Omental fat pad (tissue), 4 donors: ENCODE data around the gene CABLES2. TPM values are rescaled to one million over a fixed set of nuclear protein-coding genes. Genes with fewer than 3 reads are reported as not detected.

Source experiments
- ATAC-seq: fragments of 150-250 bp; one replicate; pipeline ENCODE4 v1.9.1; 2016; ENCODE audit warnings: mild to moderate bottlenecking, moderate library complexity; ENCODE audit not compliant: low FRiP score
- DNase-seq: peaks from one replicate; pipeline ENCODE4 v3.0.0-alpha.2; 2019; ENCODE audit warnings: low spot score
- CTCF ChIP-seq, 3 donors: fragments of 450-650 bp; IDR thresholded peaks; one replicate each; pipeline ENCODE4 v1.5.1; 2016 to 2017; ENCODE audit warnings: antibody characterized with exemption in 3 of 3, mild to moderate bottlenecking in 3 of 3, moderate library complexity in 2 of 3
- total RNA-seq, 4 donors: library from RNA; depleted of rRNA; stranded (reverse); fragments of >200 nt; gene quantifications; one replicate each; pipeline ENCODE4 v1.1.0, GENCODE V29; 2016

CABLES2 gene
- total RNA-seq, 4 donors from 2014 or later: 1.5 to 2.8 (median 2.5) TPM

GRCh38 chr20:62395311-62396242 is 11.5 kb downstream of the CABLES2 start:
- ATAC-seq (no peak), DNase-seq (no peak)
- TF ChIP-seq CTCF (IDR thresholded peaks at IDR 0.05): no peak

DNA sequence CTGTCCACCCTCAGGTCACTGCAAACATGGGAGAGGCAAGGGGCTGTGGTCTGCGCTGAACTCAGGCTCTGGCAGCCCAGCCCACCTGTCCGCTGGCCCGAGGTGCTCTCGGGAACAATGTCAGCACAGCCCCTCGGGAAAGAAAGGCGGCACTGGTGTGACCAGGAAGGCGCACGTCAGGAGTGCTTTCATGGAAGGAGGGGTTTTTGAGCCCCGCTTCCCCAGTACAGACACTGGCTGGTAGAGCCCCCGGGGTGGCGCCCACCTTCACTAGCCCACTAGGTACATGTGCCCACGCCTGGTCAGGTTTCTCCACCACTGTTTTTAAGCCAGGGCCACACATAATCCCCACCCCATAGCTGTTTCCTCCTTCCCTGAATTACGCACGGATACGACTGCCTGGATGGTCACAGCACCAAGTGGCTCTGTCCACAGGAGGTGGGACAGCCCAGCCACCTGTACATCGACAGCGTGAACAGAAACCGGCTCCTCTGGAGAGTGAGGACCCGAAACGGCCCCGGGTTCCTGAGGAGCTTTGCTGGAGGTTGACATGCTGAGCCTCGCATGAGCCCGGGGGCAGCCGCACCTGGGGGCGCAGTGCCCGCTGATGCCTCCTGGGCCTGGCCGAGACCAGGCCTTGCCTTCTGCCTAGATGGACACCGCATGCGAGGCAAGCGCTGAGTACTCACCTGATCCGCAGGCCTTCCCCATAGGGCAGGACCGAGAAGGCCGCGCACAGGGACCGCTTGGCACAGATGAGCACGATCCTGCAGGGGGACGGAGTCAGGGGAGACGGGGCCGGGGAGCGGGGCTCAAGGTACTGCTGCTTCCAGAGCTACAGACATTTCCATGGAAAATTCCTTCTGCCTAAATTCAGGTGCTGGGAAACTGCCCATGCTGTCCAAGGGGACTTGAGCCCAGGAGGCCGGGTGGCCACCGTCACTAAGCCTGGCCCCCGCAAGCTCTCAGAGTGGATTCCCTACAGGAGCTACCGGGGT is 12.5 kb downstream of the CABLES2 start:
- no peak for DNase-seq
- no peak for TF ChIP-seq CTCF (IDR thresholded peaks at IDR 0.05)
- ATAC-seq: no peak

DNA sequence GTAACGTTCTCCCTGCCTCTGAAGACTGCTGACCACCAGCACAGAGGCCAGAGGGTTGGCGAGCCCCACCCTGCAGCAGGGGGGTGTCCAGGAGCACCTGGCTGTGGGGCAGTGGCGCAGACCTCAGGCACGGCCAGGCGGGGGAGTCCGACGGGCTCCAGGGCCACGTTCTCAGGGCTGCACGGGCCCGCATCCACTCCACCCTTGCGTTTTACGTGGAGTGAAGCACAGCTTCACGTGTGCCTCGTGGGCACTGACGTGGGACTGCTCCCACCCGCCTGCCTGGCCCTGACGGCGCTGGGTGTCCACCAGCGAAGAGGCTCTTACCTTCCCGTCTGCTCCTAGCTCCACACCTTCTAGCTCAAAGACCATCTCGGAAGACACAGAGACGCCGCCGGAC is 13.3 kb downstream of the CABLES2 start:
- TF ChIP-seq CTCF (IDR thresholded peaks at IDR 0.05): no peak
- no peak for ATAC-seq
- DNase-seq: no peak

DNA sequence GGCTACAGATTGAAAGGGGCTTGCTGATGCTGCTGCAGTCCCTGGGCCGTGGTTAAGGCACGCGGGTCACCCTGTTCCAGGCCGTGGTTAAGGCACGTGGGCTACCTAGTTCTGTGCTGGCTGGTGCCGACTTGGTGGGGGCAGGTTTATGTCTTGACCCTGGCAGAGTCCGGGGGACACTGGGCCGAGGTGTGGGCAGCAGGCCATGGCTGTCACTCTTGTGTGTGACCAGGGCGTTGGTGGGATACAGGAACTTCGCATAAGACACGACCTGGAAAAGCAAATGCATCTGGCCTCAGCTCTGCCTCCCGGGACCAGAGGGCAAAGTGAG is 13.8 kb downstream of the CABLES2 start:
- TF ChIP-seq CTCF (IDR thresholded peaks at IDR 0.05): no peak
- DNase-seq: no peak
- ATAC-seq: no peak

- TF ChIP-seq CTCF (IDR thresholded peaks at IDR 0.05): no peak
- ATAC-seq (no peak), DNase-seq (no peak)
Observed at GRCh38 chr20:62392621-62393334, 14.3 kb downstream of the CABLES2 start.

DNA sequence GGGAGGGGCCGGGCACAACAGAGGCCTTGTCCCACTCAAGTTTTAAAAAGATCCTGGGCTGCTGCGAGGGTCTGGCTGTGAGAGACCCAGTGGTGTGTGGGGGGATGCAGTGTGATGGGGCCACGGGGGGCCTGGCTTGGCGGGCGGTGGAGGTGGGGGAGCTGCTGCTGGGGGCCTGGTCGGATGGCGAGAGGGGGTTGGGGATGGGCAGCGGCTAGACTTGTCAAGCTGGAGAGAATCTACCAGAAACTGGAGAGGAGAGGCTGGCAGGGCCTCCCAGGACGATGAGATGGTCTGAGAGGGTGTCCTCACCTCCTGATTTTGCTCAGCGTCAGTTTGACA is 15.0 kb downstream of the CABLES2 start:
- TF ChIP-seq CTCF (IDR thresholded peaks at IDR 0.05): no peak
- ATAC-seq (no peak), DNase-seq (no peak)
